OCI-LY7 (cell line): ENCODE measurements around the gene BARHL2.

ENCODE experiments used
- CTCF ChIP-seq: fragments of 200-600 bp; sonication (generic); conservative IDR thresholded peaks from 2 replicates; pipeline ENCODE4 v1.5.1; 2014; ENCODE audit warnings: mild to moderate bottlenecking, antibody characterized with exemption, low read length, moderate library complexity, mixed read lengths
- EZH2phosphoT487 ChIP-seq: fragments of 200-600 bp; sonication (generic); IDR thresholded peaks from 2 replicates; pipeline ENCODE4 v1.6.1; 2018; ENCODE audit warnings: low read depth, borderline replicate concordance, mild to moderate bottlenecking, mixed run types, antibody characterized with exemption, low read length, moderate library complexity, mixed read lengths

- no peak for TF ChIP-seq CTCF
- no peak for TF ChIP-seq EZH2phosphoT487
These were observed 8.7 kb upstream of the BARHL2 start for GRCh38 chr1:90725657-90726424.
